ENCODE results near the gene ARHGEF35. TPM values are rescaled to one million over a fixed set of nuclear protein-coding genes. Genes with fewer than 3 reads are reported as not detected.

ARHGEF35 gene
- total RNA-seq, 1 donor from 2014 or later: 3.9 TPM

DNA sequence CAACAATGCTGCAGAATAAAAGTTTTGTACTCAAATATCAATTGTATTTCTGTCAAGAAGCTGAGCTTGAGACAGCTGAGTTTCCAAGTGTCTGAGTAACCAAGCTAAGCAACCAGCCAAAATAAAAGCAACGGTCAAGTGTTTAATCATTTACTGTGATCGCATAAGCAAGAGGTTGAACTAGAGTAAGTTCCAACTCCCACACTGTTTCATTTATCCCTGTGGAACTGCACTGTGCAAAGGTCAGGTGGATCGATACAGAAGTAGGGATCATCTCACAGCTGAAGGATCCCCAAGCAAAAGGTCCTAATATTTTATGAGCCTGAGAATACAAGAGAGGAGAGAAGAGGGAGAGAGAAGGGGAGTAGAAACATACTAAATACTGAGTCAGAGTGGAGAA, 51.2 kb downstream of the ARHGEF35 start:
- Mint-ChIP-seq H3K4me1 (no peaks in the 10 kb centered on the region), H3K9me3 (peaks cover 23% of the 10 kb centered on the region), H3K4me3 (no peak overlapping the region), H3K27ac (no peak overlapping the region), H3K36me3 (ENCODE audit: low read depth) (no peaks in the 10 kb centered on the region), H3K27me3 (peaks cover 4% of the 10 kb centered on the region)
- TF ChIP-seq, protein P1, sequence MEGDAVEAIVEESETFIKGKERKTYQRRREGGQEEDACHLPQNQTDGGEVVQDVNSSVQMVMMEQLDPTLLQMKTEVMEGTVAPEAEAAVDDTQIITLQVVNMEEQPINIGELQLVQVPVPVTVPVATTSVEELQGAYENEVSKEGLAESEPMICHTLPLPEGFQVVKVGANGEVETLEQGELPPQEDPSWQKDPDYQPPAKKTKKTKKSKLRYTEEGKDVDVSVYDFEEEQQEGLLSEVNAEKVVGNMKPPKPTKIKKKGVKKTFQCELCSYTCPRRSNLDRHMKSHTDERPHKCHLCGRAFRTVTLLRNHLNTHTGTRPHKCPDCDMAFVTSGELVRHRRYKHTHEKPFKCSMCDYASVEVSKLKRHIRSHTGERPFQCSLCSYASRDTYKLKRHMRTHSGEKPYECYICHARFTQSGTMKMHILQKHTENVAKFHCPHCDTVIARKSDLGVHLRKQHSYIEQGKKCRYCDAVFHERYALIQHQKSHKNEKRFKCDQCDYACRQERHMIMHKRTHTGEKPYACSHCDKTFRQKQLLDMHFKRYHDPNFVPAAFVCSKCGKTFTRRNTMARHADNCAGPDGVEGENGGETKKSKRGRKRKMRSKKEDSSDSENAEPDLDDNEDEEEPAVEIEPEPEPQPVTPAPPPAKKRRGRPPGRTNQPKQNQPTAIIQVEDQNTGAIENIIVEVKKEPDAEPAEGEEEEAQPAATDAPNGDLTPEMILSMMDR (IDR thresholded peaks at IDR 0.05): no peak
- no peak for DNase-seq
- no peak for ATAC-seq (ENCODE audit: low read depth)
- ChIA-PET POLR2A (no interaction called here), CTCF (no interaction called here)
- intact Hi-C loops (cut with micrococcal nuclease): no loop called here

DNA sequence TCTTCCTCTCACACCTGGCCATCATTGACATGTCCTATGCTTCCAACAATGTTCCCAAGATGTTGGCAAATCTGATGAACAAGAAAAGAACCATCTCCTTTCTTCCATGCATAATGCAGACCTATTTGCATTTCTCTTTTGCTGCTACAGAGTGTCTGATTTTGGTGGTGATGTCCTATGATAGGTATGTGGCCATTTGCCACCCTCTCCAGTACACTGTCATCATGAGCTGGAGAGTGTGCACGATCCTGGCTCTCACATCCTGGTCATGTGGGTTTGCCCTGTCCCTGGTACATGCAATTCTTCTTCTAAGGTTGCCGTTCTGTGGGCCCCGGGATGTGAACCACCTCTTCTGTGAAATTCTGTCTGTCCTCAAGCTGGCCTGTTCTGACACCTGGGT, 53.4 kb downstream of the ARHGEF35 start:
- POLR2A ChIA-PET: no interaction called here
- H3K27ac Mint-ChIP-seq: no peak overlapping the region
- no peaks in the 10 kb centered on the region for H3K36me3 Mint-ChIP-seq (ENCODE audit: low read depth)
- CTCF ChIA-PET: no interaction called here
- ATAC-seq (ENCODE audit: low read depth) (no peak), DNase-seq (no peak)
- TF ChIP-seq, protein P1 (IDR thresholded peaks at IDR 0.05): no peak
- no peaks in the 10 kb centered on the region for H3K4me1 Mint-ChIP-seq
- peaks cover 4% of the 10 kb centered on the region for H3K27me3 Mint-ChIP-seq
- H3K9me3 Mint-ChIP-seq: peaks cover 8% of the 10 kb centered on the region
- no peak overlapping the region for H3K4me3 Mint-ChIP-seq
- intact Hi-C loops (cut with micrococcal nuclease): no loop called here

DNA sequence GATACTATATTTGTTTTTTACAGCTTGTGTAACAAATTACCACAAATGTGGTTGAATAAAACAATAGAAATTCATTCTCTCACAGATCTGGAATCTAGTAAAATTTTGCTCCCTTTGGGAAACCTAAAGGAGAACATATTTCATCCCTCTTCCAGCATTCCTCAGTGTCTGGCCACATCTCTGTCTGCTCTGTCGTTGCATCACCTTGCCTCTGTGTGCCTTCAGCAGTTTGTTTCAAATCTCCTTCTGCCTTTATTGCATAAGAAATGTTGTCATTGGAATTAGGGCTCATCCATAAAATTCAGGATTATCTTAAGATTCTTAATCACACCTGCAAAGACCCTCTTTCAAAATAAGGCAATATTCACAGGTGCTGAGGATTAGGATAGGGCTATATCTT, 58.1 kb downstream of the ARHGEF35 start:
- H3K27ac Mint-ChIP-seq: no peak overlapping the region
- ChIA-PET POLR2A (no interaction called here), CTCF (interaction anchor here (1.2 kb wide), 1 partner anchor 10 kb away, joined by 4 read pairs; no protein-coding TSS in a partner anchor)
- H3K36me3 Mint-ChIP-seq (ENCODE audit: low read depth): no peaks in the 10 kb centered on the region
- no peaks in the 10 kb centered on the region for H3K9me3 Mint-ChIP-seq
- DNase-seq: no peak
- H3K4me3 Mint-ChIP-seq: no peak overlapping the region
- ATAC-seq (ENCODE audit: low read depth): no peak
- TF ChIP-seq, protein P1 (IDR thresholded peaks at IDR 0.05): no peak
- no peaks in the 10 kb centered on the region for H3K4me1 Mint-ChIP-seq
- intact Hi-C loops (cut with micrococcal nuclease): no loop called here
- no peaks in the 10 kb centered on the region for H3K27me3 Mint-ChIP-seq

Other genes starting within 250 kb of the ARHGEF35 start
- not detected in 2 replicates for gene OR2F1, start 241.0 kb downstream of the ARHGEF35 start, total RNA-seq
- not detected in 2 replicates for gene OR6B1, start 195.5 kb downstream of the ARHGEF35 start, total RNA-seq
- gene OR2A5, start 146.9 kb downstream of the ARHGEF35 start, total RNA-seq: not detected in 2 replicates
- not detected in 2 replicates for gene OR2A25, start 126.0 kb downstream of the ARHGEF35 start, total RNA-seq
- gene OR2A12, start 109.6 kb downstream of the ARHGEF35 start, total RNA-seq: not detected in 2 replicates
- gene OR2A2, start 86.2 kb downstream of the ARHGEF35 start, total RNA-seq: not detected in 2 replicates
- not detected in 2 replicates for gene OR2A14, start 72.7 kb downstream of the ARHGEF35 start, total RNA-seq
- gene CTAGE4, start 12.4 kb downstream of the ARHGEF35 start, total RNA-seq: not detected in 2 replicates
- gene OR2A42, start 43.8 kb upstream of the ARHGEF35 start, total RNA-seq: not detected in 2 replicates
- gene OR2A7, start 69.0 kb upstream of the ARHGEF35 start, total RNA-seq: 1.3 and 1.9 TPM in 2 replicates
- gene CTAGE8, start 73.5 kb upstream of the ARHGEF35 start, total RNA-seq: 0.64 and 1.00 TPM in 2 replicates
- 0.05 TPM in 1 of 2 replicates, not detected in the other for gene OR2A1, start 116.6 kb upstream of the ARHGEF35 start, total RNA-seq
- 6.4 and 7.4 TPM in 2 replicates for gene ARHGEF5, start 159.6 kb upstream of the ARHGEF35 start, total RNA-seq
- gene NOBOX, start 207.9 kb upstream of the ARHGEF35 start, total RNA-seq: not detected in 2 replicates

Data from activated B cell treated with CpG ODN at 0.5 μM for 24 hours (primary cell).